Measurements from ENCODE around the gene LIN52. TPM values are rescaled to one million over a fixed set of nuclear protein-coding genes. Genes with fewer than 3 reads are reported as not detected.

LIN52 gene
- total and polyA plus RNA-seq, 4 donors = 7.1 to 13.7 (median 8.2) TPM

DNA sequence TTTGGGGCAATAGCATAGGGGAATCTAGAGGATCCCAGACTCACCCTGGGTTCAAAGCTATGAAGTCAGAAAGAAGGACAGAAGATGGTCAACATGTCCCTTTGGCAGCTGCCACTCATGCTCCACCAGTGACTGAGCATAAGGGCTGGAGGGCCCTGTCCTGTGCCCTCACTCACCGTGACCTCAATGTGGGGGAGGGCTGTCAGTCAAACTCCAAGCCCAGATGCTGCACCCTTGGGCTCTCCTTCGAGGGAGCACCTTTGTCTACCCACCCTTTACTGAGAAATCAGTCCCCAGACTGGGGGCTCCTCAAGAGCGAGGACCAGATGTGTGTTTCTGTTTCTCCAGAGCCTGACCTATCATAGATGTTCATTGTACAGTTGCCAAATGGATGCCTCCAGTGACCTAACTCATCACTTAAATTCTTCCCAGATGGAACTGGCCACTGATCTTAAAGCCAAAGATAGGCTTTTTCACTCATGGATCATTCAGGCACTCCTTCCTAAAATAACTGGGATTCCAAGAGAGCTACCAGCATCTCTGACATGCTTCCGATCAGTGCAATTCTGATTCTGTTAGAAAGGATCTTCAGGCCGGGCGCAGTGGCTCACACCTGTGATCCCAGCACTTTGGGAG lies 127.3 kb downstream of the LIN52 start:
- Histone ChIP-seq H3K27ac (ENCODE audit: low read depth in 1 of 2, low read length in 1 of 2) (no peak overlapping the region), H3K9me3 (ENCODE audit: control insufficient read depth in 4 of 4, insufficient read depth in 3 of 4, low read length in 3 of 4) (no peaks in the 10 kb centered on the region), H3K9ac (ENCODE audit: insufficient read depth in 1 of 2, low read length in 2 of 2) (no peak overlapping the region), H3K4me1 (ENCODE audit: control insufficient read depth in 5 of 5, insufficient read depth in 5 of 5, low read length in 5 of 5) (no peaks in the 10 kb centered on the region), H3K27me3 (ENCODE audit: control insufficient read depth in 3 of 3, insufficient read depth in 3 of 3, low read length in 2 of 3) (peaks cover 0 to 5% (median 3%) of the 10 kb centered on the region in 3 donors), H3K36me3 (ENCODE audit: control insufficient read depth in 4 of 4, insufficient read depth in 4 of 4, low read length in 4 of 4) (no peaks in the 10 kb centered on the region), H3K4me3 (no peak overlapping the region)
- DNase-seq = no peak
- WGBS, 2 donors = 91 to 95% methylated on average over 6 of the region's 6 CpGs
- ATAC-seq (ENCODE audit: insufficient read depth, low FRiP score) = no peak
- TF ChIP-seq, protein P1, sequence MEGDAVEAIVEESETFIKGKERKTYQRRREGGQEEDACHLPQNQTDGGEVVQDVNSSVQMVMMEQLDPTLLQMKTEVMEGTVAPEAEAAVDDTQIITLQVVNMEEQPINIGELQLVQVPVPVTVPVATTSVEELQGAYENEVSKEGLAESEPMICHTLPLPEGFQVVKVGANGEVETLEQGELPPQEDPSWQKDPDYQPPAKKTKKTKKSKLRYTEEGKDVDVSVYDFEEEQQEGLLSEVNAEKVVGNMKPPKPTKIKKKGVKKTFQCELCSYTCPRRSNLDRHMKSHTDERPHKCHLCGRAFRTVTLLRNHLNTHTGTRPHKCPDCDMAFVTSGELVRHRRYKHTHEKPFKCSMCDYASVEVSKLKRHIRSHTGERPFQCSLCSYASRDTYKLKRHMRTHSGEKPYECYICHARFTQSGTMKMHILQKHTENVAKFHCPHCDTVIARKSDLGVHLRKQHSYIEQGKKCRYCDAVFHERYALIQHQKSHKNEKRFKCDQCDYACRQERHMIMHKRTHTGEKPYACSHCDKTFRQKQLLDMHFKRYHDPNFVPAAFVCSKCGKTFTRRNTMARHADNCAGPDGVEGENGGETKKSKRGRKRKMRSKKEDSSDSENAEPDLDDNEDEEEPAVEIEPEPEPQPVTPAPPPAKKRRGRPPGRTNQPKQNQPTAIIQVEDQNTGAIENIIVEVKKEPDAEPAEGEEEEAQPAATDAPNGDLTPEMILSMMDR (IDR thresholded peaks at IDR 0.05; ENCODE audit: control extremely low read depth, extremely low read depth) = no peak

DNA sequence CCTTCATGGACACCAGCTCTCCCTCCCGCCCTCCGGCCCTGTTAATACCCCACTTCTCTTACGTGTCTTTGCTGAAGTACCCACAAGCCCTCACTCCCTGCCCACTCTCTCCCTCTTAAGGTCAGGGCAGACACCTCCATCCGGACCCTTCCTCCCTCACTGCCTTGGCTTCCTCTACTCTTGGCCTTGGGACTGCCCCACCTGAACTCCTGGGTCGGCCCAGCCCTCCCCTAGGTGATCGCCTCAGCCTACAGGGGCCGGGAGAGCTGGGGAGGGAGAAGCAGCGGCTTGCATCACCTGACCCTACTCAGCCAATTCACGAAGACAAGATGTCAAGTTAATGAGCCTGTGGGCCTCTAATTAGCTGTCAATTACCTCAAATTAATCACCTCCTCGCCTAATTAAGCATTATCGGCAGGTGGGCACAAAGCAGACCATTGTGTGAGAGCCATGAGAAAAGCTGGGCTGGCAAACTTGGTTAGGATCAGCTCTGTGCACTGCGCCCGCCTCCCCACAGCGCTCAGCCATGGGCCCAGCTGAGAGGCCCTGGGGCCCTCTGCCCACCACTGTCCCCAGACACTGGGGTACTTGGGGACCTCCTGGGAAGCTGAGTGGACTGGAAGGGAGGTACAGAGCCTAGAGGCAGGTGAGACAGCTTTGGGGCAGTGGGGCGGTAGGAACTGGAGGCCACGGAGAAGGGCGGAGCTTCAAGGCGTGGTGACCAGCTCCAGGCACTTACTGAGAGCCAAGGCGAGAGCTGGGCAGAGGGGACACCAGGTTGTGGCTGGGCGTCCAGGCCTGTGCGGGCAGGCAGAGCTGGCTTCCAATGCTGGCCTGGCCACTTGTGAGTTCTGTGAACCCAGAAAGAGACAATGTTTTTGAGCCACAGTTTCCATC lies 129.4 kb downstream of the LIN52 start:
- Histone ChIP-seq H3K9me3 (ENCODE audit: control insufficient read depth in 4 of 4, insufficient read depth in 3 of 4, low read length in 3 of 4) (no peaks in the 10 kb centered on the region), H3K9ac (ENCODE audit: insufficient read depth in 1 of 2, low read length in 2 of 2) (no peak overlapping the region), H3K36me3 (ENCODE audit: control insufficient read depth in 4 of 4, insufficient read depth in 4 of 4, low read length in 4 of 4) (no peaks in the 10 kb centered on the region), H3K27ac (ENCODE audit: low read depth in 1 of 2, low read length in 1 of 2) (no peak overlapping the region), H3K27me3 (ENCODE audit: control insufficient read depth in 3 of 3, insufficient read depth in 3 of 3, low read length in 2 of 3) (peaks cover 0 to 12% (median 12%) of the 10 kb centered on the region in 3 donors), H3K4me1 (ENCODE audit: control insufficient read depth in 5 of 5, insufficient read depth in 5 of 5, low read length in 5 of 5) (peaks cover 0 to 3% (median 0%) of the 10 kb centered on the region in 5 donors), H3K4me3 (no peak overlapping the region)
- ATAC-seq (ENCODE audit: insufficient read depth, low FRiP score) = no peak
- WGBS, 2 donors = 85 to 91% methylated on average over 21 of the region's 21 CpGs
- no peak for DNase-seq
- TF ChIP-seq, protein P1 (IDR thresholded peaks at IDR 0.05; ENCODE audit: control extremely low read depth, extremely low read depth) = no peak

DNA sequence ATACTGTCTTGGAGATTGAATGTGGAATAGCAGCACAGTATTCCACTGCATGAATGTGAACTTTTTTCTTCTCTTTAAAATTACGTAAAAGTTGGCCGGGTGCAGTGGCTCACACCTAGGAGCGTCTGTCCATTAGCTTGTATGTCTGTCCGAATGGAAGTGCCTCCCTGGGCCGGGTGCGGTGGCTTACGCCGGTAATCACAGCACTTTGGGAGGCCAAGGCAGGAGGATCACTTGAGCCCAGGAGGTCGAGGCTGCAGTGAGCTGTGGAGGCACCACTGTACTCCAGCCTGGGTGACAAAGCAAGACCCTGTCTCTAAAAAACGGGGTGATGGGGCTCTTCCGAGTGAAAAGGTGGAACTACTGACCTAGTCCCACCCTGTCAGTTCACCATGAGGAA lies 131.9 kb downstream of the LIN52 start:
- no peak overlapping the region for H3K9ac ChIP-seq (ENCODE audit: insufficient read depth in 1 of 2, low read length in 2 of 2)
- peaks cover 0 to 13% (median 12%) of the 10 kb centered on the region in 3 donors for H3K27me3 ChIP-seq (ENCODE audit: control insufficient read depth in 3 of 3, insufficient read depth in 3 of 3, low read length in 2 of 3)
- DNase-seq (no peak), ATAC-seq (ENCODE audit: insufficient read depth, low FRiP score) (no peak)
- no peak overlapping the region for H3K27ac ChIP-seq (ENCODE audit: low read depth in 1 of 2, low read length in 1 of 2)
- H3K9me3 ChIP-seq (ENCODE audit: control insufficient read depth in 4 of 4, insufficient read depth in 3 of 4, low read length in 3 of 4) = no peaks in the 10 kb centered on the region
- no peaks in the 10 kb centered on the region for H3K36me3 ChIP-seq (ENCODE audit: control insufficient read depth in 4 of 4, insufficient read depth in 4 of 4, low read length in 4 of 4)
- no peak overlapping the region for H3K4me3 ChIP-seq
- H3K4me1 ChIP-seq (ENCODE audit: control insufficient read depth in 5 of 5, insufficient read depth in 5 of 5, low read length in 5 of 5) = peaks cover 0 to 3% (median 0%) of the 10 kb centered on the region in 5 donors
- 92 to 95% methylated on average over 11 of the region's 11 CpGs for WGBS, 2 donors
- TF ChIP-seq, protein P1 (IDR thresholded peaks at IDR 0.05; ENCODE audit: control extremely low read depth, extremely low read depth) = no peak
